DLD1 (cell line): ENCODE data around the gene NT5DC1.

Source experiments
- in situ Hi-C: cut with HindIII; loops from 2 replicates; pipeline ENCODE4 v1.10.0; 2017; ENCODE audit warnings: low sequenced_read_pairs

NT5DC1 gene

DNA sequence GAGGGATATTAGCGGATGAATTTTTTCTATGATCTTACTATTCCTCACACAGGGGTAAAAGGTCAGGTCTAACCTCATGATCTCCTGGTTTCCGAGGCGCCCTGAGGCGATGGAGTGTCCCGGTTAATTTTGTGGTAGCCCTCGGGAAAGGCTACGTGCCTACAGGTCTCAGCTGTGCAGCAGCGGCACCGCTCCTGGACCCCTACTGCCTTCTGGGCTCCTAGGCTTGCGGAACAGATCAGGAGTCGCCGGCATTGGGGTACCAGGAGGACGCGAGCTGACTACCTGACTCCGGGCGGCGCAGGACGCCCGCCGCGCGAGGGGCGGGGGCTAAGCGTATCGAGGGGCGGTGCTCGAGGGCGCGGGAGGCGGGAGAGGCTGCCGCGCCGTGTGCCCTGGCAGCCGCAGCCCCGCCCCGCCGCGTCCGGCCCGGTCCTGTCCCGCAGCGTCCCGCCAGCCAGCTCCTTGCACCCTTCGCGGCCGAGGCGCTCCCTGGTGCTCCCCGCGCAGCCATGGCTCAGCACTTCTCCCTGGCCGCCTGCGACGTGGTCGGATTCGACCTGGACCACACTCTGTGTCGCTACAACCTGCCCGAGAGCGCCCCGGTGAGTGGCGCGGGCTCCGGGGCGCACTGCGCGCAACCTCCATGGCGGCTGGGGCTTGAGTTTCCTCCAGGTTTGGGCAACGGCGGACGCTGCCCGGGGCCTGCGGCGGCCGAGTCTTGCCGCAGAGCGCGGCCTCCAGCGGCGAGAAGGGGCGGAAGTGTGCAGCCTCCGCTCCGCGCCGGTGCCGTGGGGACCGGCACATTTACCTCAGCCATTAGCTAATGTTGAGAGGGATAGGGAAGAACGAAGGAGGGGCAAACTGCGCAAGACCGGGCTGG is at the start of gene NT5DC1:
NT5DC1 (plus strand) TSS at position 435 of the 883 bp plus-strand sequence; CDS start at position 513, 78 bp downstream.
- in situ Hi-C loops: no loop called here

DNA sequence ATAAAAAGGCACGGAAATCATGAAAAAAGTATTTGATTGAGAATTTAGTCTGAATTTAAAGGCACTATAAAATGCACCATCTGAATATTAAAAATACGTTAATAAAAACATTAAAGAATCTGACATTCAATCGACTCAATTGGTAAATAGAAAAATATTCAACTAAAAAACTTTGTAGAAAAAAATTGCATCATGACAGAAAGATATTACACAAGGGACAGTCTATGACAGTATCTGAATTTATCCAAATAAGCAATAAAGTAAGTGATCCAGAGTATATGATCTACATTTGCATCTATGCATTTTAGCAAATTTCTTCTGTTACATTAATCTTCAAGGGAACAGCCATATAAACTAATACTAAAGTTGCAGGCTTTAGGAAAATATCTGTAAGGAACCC is 49.4 kb upstream of the NT5DC1 start:
- in situ Hi-C loops: no loop called here

DNA sequence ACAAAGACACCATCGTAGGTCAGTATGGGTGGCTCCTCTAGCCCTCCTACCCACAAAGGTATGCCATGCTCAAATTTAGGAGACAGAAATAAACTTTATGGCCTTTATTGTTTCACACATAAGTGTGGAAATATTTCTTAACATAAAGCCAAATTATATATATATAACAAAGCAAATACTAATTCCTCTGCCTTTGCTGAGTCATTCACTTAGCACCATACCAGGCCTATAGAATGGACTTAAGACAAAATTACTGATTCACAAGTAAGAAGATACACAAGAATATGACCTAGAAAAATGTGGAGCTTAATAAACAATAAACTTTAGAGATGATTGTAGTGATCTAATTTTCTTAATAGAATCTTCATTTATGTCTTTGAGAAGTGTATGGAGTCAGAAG is 45.1 kb upstream of the NT5DC1 start:
- in situ Hi-C loops: no loop called here

DNA sequence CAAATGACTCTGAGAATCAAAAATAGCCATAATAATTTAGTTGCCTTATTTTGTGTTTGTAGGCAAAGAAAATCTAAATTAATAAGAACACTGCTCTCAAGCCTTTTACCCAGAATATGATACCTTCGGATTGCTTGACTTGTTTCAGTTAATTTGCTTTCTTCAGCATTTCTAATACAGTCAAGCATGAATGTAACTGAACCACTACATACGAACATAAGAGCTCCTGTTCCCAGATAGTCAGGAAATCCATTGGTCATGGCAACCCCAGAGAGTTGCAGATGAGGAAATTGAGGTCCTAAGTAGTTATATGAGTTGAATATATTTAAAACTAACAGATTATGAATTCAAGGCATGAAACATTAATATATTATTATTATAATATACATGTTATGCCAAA is 42.9 kb upstream of the NT5DC1 start:
- in situ Hi-C loops: no loop called here

DNA sequence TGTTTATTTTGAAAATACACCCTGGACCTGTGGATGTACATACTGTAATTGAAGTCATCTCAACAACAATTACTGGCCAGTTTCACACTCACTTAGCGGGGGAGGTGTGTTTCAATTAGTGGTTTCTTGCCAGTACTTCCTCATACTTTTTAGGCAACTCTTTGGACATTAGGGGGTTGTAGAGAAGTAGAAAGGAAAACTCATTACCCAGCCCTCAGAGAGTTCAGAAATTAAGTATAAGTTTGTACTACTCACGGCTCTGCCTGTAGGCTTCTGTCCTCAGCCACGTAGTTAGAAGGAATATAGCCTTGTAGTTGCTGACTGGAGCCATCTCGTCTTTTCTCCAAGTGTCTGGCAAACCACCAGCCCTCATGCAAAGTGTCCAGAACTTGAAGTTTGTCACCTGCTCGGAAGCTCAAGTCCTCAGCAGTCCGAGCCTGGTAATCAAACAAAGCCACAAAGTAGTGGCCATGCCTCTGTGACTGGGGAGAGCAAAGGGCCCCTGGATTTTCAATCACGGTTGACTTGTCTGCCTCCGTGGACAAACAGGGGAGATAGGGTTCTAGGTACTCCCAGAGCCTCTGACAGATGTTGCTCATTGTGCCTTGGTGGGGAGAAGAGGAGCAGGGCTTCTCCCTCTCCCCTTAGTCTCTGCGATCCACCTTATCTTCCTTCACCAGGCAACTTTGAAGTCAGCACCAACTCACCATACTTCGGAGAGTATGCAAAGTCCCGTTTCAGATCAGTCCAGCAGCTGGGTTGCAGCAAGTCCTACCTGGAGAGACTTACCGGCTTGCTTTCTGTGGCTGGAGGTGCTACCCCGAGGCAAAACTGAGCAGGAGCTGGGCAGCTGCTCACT is 40.7 kb upstream of the NT5DC1 start:
- in situ Hi-C loops: no loop called here

DNA sequence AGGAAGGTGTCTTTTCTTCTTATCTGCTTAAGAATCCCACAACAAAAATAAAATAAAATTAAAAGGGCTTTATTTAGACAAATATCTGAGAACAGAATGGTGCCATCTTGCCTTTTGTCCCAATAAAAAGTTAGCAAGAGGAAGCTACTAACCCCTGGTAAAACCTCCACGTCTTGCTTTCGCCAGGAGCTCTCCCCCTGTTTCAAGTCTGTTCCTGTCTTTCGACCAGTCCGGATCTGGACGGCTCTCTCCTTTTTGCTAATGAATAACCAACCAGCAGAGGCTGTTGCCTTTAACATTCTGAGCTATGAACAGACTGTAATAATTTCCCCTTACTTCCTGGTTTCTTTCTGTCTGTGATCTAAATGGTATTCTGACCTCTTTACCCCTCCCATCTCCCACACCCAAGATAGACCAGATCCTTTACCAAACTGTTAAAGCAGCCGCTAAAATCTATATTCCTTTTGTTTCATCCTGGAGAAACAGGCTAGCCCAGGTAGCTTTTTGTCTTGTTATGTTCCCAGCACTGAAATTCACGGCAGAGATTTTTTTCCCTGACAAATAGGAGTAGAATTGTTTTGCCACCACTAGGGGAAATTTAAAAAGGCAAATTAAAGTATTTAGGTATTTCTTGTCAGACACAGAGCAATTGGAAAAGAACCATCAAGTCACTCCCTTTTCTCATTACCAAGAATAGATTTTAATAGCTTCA is 39.9 kb upstream of the NT5DC1 start, which contains the start of gene FRK:
FRK (minus strand) TSS at position 320 of the 712 bp plus-strand sequence. CDS start 580 bp downstream, outside the sequence.
- in situ Hi-C loops: no loop called here

DNA sequence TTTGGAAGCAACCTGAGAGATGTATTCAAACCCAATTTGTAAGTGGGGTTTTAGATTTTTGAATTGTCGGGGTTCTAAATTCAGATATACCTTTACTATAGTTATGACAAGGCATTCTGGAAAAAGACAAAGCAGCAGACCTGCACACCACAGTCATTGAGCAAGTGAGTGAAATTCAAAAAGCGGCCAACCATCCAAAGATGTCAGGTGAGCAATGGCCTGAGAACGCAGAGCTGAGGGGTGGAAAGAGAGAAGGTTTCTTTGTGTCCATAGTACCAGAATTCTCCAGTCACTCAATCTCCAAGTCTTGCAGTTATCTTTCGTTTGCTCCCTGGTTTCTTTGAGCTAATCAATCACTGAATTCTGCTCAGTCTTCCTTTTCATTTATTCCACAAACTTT is 38.2 kb upstream of the NT5DC1 start:
- in situ Hi-C loops: no loop called here

DNA sequence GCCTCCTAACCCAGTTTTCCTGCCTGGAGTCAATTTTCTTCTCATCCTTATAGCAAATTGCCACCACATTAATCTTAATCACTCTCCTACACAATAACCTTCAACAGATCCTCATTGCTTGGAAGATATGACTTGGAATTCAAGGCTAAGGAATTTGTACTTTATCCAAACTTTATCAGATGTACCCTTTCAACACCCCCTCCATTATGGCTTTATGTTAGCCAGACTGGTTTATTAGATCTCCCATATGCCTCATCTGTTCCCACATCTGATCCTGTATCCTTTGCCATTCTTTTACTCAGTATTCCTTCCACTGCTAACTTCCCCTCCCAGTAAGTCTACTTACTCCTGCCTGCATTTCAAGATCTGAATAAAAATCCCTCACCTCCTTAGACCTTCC is 36.0 kb upstream of the NT5DC1 start:
- in situ Hi-C loops: no loop called here

DNA sequence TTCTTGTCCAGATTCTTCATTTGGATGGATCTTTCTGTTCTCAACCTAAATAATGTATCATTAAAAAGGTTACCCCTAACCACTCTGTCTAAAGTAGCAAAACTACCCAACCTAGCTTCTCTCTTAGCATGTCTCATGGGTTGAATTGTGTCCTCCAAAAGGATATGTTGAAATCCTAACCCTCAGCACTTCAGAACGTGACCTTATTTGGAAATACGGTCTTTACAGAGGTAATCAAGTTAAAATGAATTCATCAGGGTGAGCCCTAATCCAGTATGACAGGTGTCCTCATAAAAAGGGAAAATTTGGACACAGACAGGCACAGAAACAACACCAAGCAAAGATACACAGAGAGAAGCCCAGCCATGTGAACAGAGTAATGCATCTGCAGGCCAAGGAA is 33.9 kb upstream of the NT5DC1 start:
- in situ Hi-C loops: no loop called here

DNA sequence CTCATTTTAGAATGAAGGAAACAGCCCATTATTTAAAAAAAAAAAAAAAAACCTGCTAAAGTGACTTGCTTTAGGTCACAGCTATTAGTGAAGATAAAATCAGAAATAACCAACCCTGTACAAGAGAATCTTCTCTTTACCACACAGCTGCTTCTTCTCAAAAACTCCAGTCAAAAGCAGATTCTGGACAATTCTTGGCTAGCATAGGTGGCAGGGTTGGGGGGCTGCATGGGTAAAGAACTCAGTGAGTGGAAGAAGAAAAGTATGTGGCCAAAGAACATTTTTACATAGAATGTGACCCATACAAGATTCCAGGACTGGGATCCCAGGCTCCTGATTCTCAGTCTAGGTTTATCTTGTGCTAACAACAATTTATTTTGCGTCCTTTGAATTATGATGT is 30.6 kb upstream of the NT5DC1 start:
- in situ Hi-C loops: no loop called here

DNA sequence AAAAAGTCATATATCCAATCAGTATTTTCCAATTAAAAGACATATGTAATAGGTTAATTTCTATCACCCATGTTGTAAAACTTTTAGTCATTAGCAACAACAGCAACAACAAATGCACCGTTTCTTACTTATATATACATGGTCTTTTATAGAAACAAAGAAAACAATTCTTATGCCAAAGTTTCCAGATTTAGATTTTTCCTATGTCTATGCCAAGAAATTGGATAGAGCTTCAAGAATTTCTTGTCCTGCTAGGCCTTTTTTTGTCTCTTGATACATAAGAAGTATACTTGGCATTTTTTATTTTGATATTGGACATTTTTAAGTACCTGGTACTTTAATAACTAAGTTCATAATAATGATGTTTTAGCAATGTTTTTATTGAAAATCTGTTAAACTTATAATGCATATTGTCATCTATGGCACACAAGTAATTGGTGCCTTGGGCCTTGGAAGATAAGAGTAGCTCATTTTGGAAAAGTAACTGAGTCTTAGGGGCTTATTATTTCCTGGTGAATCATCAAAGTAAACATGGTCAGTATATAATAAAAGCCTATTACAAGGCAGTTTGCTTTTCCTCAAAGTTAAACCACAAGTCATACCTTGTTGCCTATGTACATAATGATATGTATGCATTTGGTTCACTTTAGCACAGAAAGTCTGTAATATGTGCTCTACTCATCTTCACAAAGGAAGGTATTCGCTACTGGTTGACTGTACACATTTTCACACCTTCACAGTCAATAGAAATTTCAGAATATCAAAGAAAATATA is 29.9 kb upstream of the NT5DC1 start:
- in situ Hi-C loops: no loop called here

DNA sequence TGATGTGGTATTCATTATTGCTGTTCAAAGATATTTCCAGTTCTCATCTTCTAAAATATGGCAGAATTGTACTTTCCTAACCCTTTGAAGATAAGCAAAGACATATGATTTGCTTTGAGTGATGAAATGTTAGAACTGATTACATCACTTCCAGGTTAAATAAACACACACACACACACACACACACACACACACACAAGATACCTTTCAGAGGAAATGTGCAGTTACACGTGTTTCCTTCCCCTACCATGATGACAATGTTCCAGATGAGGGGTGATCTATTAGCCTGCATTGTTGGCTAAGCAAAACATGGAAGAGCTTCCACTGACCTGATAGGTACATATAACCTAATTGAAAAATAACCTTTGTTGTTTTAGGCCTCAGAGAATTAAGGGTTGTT is 28.3 kb upstream of the NT5DC1 start:
- in situ Hi-C loops: no loop called here

DNA sequence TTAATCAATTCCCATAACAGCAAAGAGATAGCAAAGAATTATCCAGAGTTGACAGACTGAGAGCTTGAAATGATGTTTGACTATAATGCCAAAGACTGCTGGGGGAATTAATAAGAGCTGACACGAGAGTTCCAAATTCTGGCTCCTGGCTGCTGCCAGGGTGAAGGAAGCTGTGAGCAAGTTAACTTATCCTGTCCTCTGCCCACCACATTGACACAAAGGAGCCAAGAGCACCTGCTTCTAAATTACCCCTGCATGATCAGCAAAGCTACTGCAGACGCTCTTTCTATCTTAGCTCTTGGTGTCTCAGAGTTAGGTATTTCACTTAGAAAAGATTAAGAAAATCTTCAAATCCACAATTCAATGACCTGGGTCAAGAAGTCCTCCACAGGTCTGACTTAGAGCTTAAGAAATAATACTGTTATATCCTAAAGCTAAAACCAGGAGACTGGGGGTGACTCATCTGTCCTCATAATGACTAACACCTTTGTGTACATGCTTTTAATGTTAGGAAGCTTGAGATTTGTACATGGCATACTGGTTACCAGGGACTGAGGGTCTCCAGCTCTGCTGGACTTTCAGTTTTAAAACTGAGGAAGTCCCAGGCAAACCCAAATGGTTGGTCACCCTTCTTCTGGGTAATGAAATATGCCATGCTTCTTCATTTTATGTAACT is 26.8 kb upstream of the NT5DC1 start:
- in situ Hi-C loops: no loop called here

DNA sequence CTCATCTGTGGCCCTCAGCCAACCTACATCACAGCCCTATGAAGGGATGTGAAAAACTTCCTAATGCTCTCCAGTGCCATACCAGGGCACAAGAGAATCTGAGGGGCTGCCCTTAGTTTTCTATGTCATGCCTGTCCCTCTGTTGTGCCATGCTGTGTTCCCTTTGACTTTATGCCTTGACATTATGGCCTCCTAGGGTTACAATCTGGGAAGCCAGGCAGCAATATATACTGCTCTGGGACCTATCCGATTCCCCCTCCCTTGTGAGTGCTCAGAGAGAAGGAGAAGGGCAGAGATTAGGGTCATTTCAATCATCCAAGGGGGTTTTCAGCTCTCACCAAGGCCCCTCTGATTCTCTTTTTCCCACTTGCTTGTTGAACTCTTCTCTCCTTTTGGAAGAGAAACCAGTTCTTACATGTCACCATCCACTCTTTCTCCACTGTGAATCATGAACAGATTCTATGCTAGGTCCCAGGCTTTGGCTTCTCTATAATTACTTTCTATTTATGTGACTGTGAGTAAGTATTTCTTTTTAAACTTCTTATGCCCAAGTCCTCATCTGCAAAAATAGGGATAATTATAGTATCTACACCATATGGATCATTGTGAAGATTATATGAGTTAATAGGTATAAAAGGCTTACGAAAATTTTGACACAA is 25.8 kb upstream of the NT5DC1 start:
- in situ Hi-C loops: no loop called here

DNA sequence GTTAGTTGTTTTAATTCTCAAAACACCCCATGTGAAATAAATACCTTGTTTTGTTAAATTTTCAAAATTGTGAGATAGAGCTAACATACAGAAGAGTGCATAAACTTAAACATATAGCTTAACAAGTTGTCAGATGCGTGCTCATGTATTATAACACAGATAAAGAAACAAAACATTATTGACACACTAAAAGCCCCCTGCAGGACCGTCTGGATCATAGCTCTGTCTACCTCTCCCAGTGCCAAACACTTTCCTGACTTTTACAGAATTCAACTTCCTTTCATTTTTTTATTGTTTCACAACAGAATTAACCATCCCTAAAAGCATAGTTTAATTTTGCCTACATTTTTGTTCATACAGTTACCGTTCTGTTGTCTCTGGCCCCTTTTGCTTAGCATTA is 22.1 kb upstream of the NT5DC1 start:
- in situ Hi-C loops: no loop called here

DNA sequence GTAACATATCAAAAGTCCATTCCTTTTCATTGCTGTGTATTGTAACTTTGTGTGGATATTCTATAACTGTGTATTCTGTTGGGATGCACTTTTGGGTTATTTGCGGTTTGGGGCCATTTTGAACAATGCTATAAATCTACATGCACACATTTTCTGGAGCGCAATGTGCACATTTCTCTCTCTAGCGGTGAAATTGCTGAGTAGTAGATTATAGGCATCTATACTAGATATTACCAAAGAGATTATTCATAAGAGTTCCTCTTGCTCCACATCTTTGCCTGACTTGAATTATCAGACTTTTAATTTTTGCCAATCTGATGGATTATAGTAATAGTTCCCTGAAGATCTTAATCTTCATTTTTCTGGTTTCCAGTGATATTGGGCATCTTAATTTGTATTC is 21.7 kb upstream of the NT5DC1 start:
- in situ Hi-C loops: no loop called here

DNA sequence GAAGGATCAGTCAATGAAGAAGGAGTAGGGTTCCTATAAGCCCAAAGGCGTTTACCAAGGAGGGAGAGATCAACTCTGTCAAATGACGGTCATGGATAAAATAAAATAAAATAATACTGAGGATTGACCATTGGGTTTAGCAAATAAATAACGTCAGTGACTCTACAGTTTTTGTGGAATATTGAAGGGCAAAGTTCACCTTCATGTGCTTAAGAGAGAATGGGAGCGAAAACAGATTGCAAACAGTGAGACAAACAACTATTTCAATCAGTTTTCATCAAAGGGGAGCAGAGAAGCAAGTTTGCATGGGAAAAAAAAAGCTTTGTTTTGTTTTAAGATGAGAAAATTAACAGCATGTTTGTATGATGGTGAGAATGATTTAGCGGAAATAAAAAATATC is 17.6 kb upstream of the NT5DC1 start:
- in situ Hi-C loops: no loop called here

DNA sequence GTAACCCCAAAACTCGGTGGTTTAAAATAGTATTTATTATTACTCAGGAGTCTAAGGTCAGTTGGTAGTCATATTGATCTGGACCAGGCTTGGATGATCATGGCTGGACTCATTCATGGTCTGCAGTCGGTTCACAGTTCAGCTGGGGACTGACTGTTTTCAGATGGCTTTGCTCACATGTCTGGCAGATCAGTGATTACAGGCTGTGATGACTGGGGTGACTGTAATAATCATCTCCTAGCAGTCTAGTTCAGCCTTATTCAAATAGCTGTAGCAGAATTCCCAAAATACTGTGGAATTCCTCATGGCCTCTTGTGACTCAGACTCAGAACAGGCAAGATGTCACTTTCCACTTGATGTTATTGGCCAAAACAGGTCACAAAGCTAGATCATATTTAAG is 16.4 kb upstream of the NT5DC1 start:
- in situ Hi-C loops: no loop called here

DNA sequence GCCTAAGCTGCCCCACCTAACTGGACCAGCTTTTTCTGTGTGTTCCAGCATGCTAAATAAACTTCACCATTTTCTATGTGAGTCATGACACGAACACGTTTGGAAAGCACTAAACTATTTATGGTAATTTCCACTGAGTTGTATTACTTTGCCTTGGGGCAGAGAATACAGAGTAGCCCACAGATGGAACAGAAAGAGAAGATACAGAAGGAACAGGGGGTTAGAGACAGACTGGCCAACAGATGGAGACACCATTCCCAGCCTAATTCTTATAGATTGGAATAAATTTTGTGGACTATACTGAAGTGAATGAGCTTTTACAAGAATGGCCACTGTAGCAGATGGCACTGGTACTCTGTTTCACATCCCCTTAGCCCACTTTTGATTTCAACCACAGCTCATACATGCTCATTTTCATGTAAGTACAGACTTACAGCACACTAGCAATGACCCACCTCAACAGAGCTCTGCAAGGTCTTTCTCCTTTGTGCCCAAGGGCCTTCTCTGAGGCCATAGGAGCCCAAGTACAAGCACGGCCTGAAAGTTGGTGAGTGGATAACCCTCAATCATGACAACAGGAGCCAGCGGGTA is 13.1 kb upstream of the NT5DC1 start:
- in situ Hi-C loops: no loop called here
